GM12891 (cell line): ENCODE measurements around the gene TBC1D8.

ENCODE experiments used
- POLR2A ChIP-seq: IDR thresholded peaks from 2 replicates; pipeline ENCODE4 v1.6.1; 2011; ENCODE audit warnings: low read depth, low read length, control low read depth
- POLR2AphosphoS5 ChIP-seq: IDR thresholded peaks from 2 replicates; pipeline ENCODE4 v1.6.1; 2011; ENCODE audit warnings: low read depth, low read length, control low read depth
- TAF1 ChIP-seq: IDR thresholded peaks from 2 replicates; pipeline ENCODE4 v1.6.1; 2011; ENCODE audit warnings: low read depth, low read length, control low read depth

GRCh38 chr2:100974712-100975520 is 176.3 kb downstream of the TBC1D8 start:
- TF ChIP-seq POLR2A (no peak), TAF1 (no peak), POLR2AphosphoS5 (no peak)
